Endothelial cell of umbilical vein (primary cell): ENCODE measurements around the gene TMEM131.

Experiments
- EZH2 ChIP-seq: IDR thresholded peaks from 2 replicates; pipeline ENCODE4 v1.6.1; 2012; ENCODE audit warnings: borderline replicate concordance, low read depth, mild to moderate bottlenecking, moderate library complexity, low read length, inconsistent platforms; ENCODE audit not compliant: severe bottlenecking
- FOS ChIP-seq: IDR thresholded peaks from 2 replicates; pipeline ENCODE4 v1.6.1; 2011; ENCODE audit warnings: mild to moderate bottlenecking, low read length, moderate library complexity, borderline replicate concordance; ENCODE audit not compliant: insufficient read depth
- GATA2 ChIP-seq: IDR thresholded peaks from 2 replicates; pipeline ENCODE4 v1.7.0; 2011; ENCODE audit warnings: low read depth, mild to moderate bottlenecking, moderate library complexity, mixed read lengths, low read length; ENCODE audit not compliant: insufficient read length, insufficient read depth
- JUN ChIP-seq: IDR thresholded peaks from 2 replicates; pipeline ENCODE4 v1.6.1; 2011; ENCODE audit warnings: borderline replicate concordance, low read depth; ENCODE audit not compliant: insufficient read length, insufficient read depth
- MYC ChIP-seq: IDR thresholded peaks from one replicate; pipeline ENCODE4 v1.6.1; 2011; ENCODE audit warnings: mild to moderate bottlenecking, low read depth, low read length
- POLR2A ChIP-seq: IDR thresholded peaks from 2 replicates; pipeline ENCODE4 v1.6.1; 2012; ENCODE audit warnings: low read depth, mild to moderate bottlenecking, control low read depth, low read length
- POLR2AphosphoS5 ChIP-seq: IDR thresholded peaks from 2 replicates; pipeline ENCODE4 v1.6.1; 2012; ENCODE audit warnings: low read depth, mild to moderate bottlenecking, control low read depth, low read length, moderate library complexity; ENCODE audit not compliant: insufficient read depth
- TF ChIP-seq, protein P1 (sequence below), 2 donors: IDR thresholded peaks; 1 replicate in 1 of 2; 2 replicates in 1 of 2; pipeline ENCODE4 v1.5.1; 2011; ENCODE audit warnings: low read length in 2 of 2, mild to moderate bottlenecking in 2 of 2, moderate library complexity in 2 of 2, control low read depth in 1 of 2, inconsistent platforms in 1 of 2, low read depth in 1 of 2; ENCODE audit not compliant: insufficient read depth in 1 of 2; ENCODE audit errors: extremely low read depth in 1 of 2
- TF ChIP-seq, protein P2 (sequence below): IDR thresholded peaks from 2 replicates; pipeline ENCODE4 v1.6.1; 2011; ENCODE audit not compliant: insufficient read depth, insufficient read length

DNA sequence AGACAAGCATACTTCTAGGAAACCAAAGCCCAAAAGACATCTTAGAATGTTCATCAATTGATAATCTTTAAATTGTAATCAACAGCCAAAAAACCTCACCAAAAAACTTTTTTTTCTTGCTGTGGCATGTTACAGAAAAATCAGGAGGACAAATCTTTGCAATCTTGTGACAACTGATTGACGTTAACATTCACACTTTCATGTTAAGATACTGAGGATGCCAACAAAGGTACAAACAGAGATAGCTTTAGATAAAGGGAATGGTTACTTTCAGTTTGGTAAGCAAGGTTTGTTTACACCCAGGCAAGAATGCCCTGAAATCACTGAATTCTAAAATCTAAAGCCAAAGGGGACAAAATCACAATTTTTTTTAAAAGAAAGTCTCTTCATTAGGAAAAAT, 190.0 kb downstream of the TMEM131 start:
- TF ChIP-seq POLR2A (no peak), EZH2 (no peak), POLR2AphosphoS5 (no peak), FOS (no peak), MYC (no peak), JUN (no peak), GATA2 (no peak)
- TF ChIP-seq, protein P1, sequence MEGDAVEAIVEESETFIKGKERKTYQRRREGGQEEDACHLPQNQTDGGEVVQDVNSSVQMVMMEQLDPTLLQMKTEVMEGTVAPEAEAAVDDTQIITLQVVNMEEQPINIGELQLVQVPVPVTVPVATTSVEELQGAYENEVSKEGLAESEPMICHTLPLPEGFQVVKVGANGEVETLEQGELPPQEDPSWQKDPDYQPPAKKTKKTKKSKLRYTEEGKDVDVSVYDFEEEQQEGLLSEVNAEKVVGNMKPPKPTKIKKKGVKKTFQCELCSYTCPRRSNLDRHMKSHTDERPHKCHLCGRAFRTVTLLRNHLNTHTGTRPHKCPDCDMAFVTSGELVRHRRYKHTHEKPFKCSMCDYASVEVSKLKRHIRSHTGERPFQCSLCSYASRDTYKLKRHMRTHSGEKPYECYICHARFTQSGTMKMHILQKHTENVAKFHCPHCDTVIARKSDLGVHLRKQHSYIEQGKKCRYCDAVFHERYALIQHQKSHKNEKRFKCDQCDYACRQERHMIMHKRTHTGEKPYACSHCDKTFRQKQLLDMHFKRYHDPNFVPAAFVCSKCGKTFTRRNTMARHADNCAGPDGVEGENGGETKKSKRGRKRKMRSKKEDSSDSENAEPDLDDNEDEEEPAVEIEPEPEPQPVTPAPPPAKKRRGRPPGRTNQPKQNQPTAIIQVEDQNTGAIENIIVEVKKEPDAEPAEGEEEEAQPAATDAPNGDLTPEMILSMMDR (IDR thresholded peaks at IDR 0.05; ENCODE audit: extremely low read depth in 1 of 2, insufficient read depth in 1 of 2, low read depth in 1 of 2, low read length in 2 of 2) = no peak
- TF ChIP-seq, protein P2, sequence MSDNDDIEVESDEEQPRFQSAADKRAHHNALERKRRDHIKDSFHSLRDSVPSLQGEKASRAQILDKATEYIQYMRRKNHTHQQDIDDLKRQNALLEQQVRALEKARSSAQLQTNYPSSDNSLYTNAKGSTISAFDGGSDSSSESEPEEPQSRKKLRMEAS = no peak
